Smooth muscle cell (in vitro differentiated cells): ENCODE data around the gene TFDP1. TPM values are rescaled to one million over a fixed set of nuclear protein-coding genes. Genes with fewer than 3 reads are reported as not detected.

ENCODE experiments used
- DNase-seq: peaks from one replicate; lab custom pipeline; 2025; ENCODE audit not compliant: unreplicated experiment; lab: John Stamatoyannopoulos, UW
- H2AFZ ChIP-seq: fragments of 200-600 bp; sonication (generic); 2 replicates; pipeline ENCODE4 v1.6.0; 2016; ENCODE audit warnings: antibody characterized with exemption, low read depth, mild to moderate bottlenecking
- H3F3A ChIP-seq: fragments of 200-600 bp; sonication (generic); 2 replicates; pipeline ENCODE4 v1.6.0; 2017; ENCODE audit warnings: antibody characterized with exemption, low read depth
- H3K27ac ChIP-seq: fragments of 200-600 bp; sonication (generic); 2 replicates; pipeline ENCODE4 v1.5.1; 2016; ENCODE audit warnings: low read depth, mild to moderate bottlenecking
- H3K27me3 ChIP-seq: fragments of 200-600 bp; sonication (generic); 2 replicates; pipeline ENCODE4 v1.6.1; 2016; ENCODE audit warnings: low read depth, mild to moderate bottlenecking
- H3K36me3 ChIP-seq: fragments of 200-600 bp; sonication (generic); 2 replicates; pipeline ENCODE4 v1.5.1; 2016; ENCODE audit warnings: low read depth
- H3K4me1 ChIP-seq: fragments of 200-600 bp; sonication (generic); 2 replicates; pipeline ENCODE4 v1.5.1; 2016; ENCODE audit warnings: low read depth
- H3K4me2 ChIP-seq: fragments of 200-600 bp; sonication (generic); 2 replicates; pipeline ENCODE4 v1.6.0; 2016; ENCODE audit warnings: mild to moderate bottlenecking
- H3K4me3 ChIP-seq: fragments of 200-600 bp; sonication (generic); 2 replicates; pipeline ENCODE4 v1.5.1; 2016; ENCODE audit warnings: mild to moderate bottlenecking
- H3K79me2 ChIP-seq: fragments of 200-600 bp; sonication (generic); 2 replicates; pipeline ENCODE4 v1.6.0; 2016; ENCODE audit warnings: low read depth, mild to moderate bottlenecking
- H3K9ac ChIP-seq: fragments of 200-600 bp; sonication (generic); 2 replicates; pipeline ENCODE4 v1.6.0; 2016; ENCODE audit warnings: low read depth
- H3K9me3 ChIP-seq: fragments of 200-600 bp; sonication (generic); replicated peaks from 2 replicates; pipeline ENCODE4 v1.5.1; 2016; ENCODE audit warnings: low read depth
- H4K20me1 ChIP-seq: fragments of 200-600 bp; sonication (generic); 2 replicates; pipeline ENCODE4 v1.6.0; 2016; ENCODE audit warnings: low read depth
- CTCF ChIP-seq: fragments of 200-600 bp; sonication (generic); IDR thresholded peaks from 2 replicates; pipeline ENCODE4 v1.5.1; 2017; ENCODE audit warnings: borderline replicate concordance, mild to moderate bottlenecking, antibody characterized with exemption; ENCODE audit not compliant: insufficient read depth, poor library complexity, severe bottlenecking
- WGBS: methylation state at CpG from one replicate; pipeline ENCODE4 v1.1.7; 2016; ENCODE audit warnings: low lambda C conversion rate; 5-methylcytosine and 5-hydroxymethylcytosine counted together
- polyA plus RNA-seq: library from polyadenylated mRNA; unstranded; fragments of >200 nt; fragmentation: Nextera tagmentation; extraction: Ambion mirVana; gene quantifications from 2 replicates; pipeline ENCODE4 v1.2.1, GENCODE V29; 2016
- total RNA-seq: library from RNA; depleted of rRNA; stranded (reverse); fragments of >200 nt; gene quantifications from 2 replicates; pipeline ENCODE4 v1.2.3, GENCODE V29; 2014

The TFDP1 gene
- total and polyA plus RNA-seq, 2 experiments from 2014 or later, result 52.8 to 53.6 TPM

- Histone ChIP-seq H3K4me2 (no peak within 1 kb of the TSS), H3F3A (no peaks in the 10 kb centered on the region), H3K27me3 (no peaks in the 10 kb centered on the region), H3K79me2 (no peaks in the 10 kb centered on the region), H3K9ac (no peak within 1 kb of the TSS), H3K27ac (no peak within 1 kb of the TSS), H3K4me3 (no peak within 1 kb of the TSS), H2AFZ (no peak within 1 kb of the TSS), H4K20me1 (no peaks in the 10 kb centered on the region), H3K9me3 (no peaks in the 10 kb centered on the region), H3K4me1 (no peaks in the 10 kb centered on the region), H3K36me3 (no peaks in the 10 kb centered on the region)
- WGBS, result 92% methylated on average over 31 of the region's 32 CpGs
- no peak for DNase-seq
- no peak for TF ChIP-seq CTCF
Measured at GRCh38 chr13:113666951-113667701, 82.6 kb downstream of the TFDP1 start, which contains the start of gene GRK1. TSS of gene GRK1 (plus strand) at chr13:113667219. CDS start at chr13:113667387, 168 bp downstream.

- H3K36me3 ChIP-seq, result no peaks in the 10 kb centered on the region
- H3K4me1 ChIP-seq, result no peaks in the 10 kb centered on the region
- H3K9ac ChIP-seq, result no peak overlapping the region
- no peak overlapping the region for H3K27ac ChIP-seq
- H3K4me3 ChIP-seq, result no peak overlapping the region
- H2AFZ ChIP-seq, result no peak overlapping the region
- no peak for DNase-seq
- H3K79me2 ChIP-seq, result no peaks in the 10 kb centered on the region
- TF ChIP-seq CTCF, result no peak
- no peak overlapping the region for H3K4me2 ChIP-seq
- H4K20me1 ChIP-seq, result no peaks in the 10 kb centered on the region
- no peaks in the 10 kb centered on the region for H3K27me3 ChIP-seq
- H3K9me3 ChIP-seq, result no peaks in the 10 kb centered on the region
- no peaks in the 10 kb centered on the region for H3F3A ChIP-seq
- 92% methylated on average over 26 of the region's 29 CpGs for WGBS
Measured at GRCh38 chr13:113667771-113668490, 83.4 kb downstream of the TFDP1 start.

- H3F3A ChIP-seq, result no peaks in the 10 kb centered on the region
- H3K4me2 ChIP-seq, result no peak overlapping the region
- H3K36me3 ChIP-seq, result no peaks in the 10 kb centered on the region
- H3K79me2 ChIP-seq, result no peaks in the 10 kb centered on the region
- H3K9me3 ChIP-seq, result no peaks in the 10 kb centered on the region
- no peak for TF ChIP-seq CTCF
- H3K27me3 ChIP-seq, result no peaks in the 10 kb centered on the region
- 94% methylated on average over 24 of the region's 24 CpGs for WGBS
- no peak for DNase-seq
- H3K4me1 ChIP-seq, result no peaks in the 10 kb centered on the region
- no peaks in the 10 kb centered on the region for H4K20me1 ChIP-seq
- H3K27ac ChIP-seq, result no peak overlapping the region
- H2AFZ ChIP-seq, result no peak overlapping the region
- no peak overlapping the region for H3K9ac ChIP-seq
- no peak overlapping the region for H3K4me3 ChIP-seq
Measured at GRCh38 chr13:113668491-113668971, 84.0 kb downstream of the TFDP1 start.
